GDM1 (cell line): ENCODE results near the gene MATK.

ENCODE experiments used
- DNase-seq: peaks from one replicate; lab custom pipeline; 2025; lab: John Stamatoyannopoulos, UW

Gene MATK

DNA sequence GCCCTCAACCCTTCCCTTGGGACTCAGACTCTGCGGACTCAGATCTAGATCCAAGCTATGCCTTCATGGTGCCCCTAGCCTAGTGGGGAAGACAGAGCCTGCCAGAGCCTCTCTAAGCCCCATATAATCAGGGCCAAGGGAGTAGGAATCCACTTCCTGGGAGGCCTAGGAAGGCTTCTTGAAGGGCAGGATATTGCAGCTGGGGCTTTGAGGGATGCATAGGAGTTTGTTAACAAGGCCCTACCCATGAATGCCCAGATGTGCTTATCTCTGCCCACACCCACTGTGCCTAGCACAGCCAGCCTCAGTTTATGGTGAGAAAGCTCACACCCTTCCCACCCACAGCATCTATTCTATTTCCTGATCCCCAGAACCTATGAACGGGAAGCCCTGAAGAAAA is 36.0 kb downstream of the MATK start:
- no peak for DNase-seq

DNA sequence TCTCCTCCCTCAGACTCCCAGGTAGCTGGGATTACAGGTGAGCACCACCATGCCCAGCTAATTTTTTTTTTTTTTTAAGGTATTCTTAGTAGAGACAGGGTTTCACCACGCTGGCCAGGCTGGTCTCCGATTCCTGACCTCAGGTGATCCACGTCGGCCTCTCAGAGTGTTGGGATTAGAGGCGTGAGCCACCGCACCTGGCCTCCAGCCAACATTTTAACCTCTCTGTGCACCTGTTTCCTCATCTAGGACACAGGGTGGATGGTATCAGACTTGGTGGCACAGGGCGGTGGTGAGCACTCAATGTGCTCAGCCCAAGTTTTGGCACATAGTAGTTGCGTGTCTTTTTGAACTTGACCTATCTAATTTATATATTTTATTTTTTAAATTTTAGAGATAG is 37.2 kb downstream of the MATK start:
- DNase-seq: no peak

DNA sequence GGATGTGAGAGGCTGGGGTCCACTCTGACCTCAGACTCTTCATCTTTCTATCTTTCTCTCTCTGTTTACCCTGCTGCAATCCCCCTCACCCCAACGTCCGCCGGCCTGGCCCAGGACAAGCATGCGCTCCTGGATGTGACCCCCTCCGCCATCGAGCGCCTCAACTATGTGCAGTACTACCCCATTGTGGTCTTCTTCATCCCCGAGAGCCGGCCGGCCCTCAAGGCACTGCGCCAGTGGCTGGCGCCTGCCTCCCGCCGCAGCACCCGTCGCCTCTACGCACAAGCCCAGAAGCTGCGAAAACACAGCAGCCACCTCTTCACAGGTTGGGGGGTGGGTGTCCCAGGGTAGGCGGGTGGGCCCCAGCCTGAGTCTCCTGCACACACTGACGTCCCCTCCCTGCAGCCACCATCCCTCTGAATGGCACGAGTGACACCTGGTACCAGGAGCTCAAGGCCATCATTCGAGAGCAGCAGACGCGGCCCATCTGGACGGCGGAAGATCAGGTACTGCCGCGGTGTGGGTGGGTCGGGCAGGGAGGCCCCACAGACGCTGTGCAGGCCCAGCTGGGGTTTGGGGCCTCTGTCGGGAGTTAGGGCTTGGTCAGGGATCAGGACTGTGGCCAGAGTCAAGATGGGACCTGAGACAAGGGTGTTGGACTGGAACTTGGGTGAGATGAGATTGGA is 39.7 kb downstream of the MATK start:
- DNase-seq: no peak

DNA sequence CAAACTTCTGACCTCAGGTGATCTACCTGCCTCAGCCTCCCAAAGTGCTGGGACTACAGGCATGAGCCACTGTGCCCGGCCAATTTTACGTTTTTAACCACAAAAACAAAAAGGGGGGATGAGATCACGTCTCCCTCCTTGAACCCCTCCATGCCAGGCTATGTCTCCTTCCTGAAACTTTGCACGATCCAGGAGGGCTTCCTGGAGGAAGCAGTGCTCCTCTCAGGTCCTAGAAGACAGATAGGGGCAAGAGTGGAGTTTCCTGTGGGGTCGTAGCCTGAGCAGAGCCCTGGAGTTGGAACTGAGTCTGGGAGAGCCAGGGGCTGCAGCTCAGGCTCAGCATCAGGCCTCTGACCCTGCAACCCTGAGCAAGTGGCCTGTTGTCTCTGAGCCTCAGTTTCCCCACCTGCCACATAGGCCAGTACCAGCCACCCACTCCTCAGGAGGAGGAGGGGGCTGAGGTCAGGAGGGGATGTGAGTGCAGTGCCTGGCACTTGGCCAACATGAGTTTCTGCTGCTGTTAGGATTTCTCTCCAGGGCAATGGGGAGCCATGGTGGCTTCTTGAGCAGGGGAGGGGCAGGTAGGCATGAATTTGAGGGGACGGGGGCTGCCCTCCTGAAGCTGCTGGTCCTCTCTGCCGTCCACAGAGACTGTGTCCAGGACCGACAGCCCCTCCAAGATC is 40.7 kb downstream of the MATK start:
- DNase-seq: no peak

DNA sequence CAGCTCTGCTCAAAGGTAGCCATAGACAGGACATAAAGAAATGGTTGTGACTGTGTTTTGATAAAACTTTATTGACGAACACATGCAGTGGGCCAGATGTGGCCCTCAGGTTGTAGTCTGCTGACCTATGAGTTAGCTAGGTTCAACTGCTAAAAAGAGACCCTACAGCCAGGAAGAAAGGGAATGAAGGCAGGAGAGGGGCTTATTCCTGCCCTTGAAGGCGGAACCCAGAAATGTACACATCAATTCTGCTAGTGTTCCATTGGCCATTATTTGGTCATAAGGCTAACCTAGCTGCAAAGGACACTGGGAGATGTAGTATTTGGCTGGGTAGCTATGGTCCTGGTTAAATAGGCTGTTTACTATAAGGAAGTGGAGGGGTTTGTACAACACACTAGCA is 42.7 kb downstream of the MATK start:
- DNase-seq: no peak

DNA sequence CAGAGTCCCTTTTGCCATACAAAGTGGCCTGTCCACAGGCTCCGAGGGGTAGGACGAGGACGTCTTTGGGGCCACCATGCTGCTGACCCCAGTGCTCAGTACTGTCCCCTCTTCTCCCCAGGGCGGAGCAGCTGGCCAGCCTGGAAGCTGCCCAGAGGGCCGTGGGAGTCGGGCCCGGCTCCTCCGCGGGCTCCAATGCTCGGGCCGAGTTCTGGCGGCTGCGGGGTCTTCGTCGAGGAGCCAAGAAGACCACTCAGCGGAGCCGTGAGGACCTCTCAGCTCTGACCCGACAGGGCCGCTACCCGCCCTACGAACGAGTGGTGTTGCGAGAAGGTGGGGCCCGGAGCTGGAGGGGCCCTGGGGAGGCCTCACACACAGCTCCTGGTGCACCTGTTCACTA is 45.8 kb downstream of the MATK start:
- DNase-seq: no peak

DNA sequence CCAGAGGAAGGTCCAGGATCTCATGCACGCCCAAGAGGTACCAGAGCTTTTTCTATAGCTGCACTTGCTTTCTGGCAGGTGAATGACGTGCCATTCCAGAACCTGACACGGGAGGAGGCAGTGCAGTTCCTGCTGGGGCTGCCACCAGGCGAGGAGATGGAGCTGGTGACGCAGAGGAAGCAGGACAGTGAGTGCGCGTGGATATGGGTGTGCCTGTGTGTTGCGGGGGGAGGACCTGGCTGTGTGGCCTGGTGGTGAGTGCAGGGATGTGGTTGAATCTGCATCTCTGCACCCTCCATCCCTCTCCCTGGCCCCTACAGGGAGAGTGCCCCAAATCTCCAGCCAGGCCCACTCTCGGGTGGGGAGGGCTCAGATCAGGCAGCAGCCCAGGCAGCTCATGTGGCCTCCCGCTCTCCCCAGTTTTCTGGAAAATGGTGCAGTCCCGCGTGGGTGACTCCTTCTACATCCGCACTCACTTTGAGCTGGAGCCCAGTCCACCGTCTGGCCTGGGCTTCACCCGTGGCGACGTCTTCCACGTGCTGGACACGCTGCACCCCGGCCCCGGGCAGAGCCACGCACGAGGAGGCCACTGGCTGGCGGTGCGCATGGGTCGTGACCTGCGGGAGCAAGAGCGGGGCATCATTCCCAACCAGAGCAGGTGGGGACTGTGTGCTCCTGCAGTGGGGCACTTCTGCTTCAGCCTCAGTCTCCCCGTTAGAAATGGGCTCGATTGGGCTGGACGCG is 47.5 kb downstream of the MATK start:
- DNase-seq: no peak

DNA sequence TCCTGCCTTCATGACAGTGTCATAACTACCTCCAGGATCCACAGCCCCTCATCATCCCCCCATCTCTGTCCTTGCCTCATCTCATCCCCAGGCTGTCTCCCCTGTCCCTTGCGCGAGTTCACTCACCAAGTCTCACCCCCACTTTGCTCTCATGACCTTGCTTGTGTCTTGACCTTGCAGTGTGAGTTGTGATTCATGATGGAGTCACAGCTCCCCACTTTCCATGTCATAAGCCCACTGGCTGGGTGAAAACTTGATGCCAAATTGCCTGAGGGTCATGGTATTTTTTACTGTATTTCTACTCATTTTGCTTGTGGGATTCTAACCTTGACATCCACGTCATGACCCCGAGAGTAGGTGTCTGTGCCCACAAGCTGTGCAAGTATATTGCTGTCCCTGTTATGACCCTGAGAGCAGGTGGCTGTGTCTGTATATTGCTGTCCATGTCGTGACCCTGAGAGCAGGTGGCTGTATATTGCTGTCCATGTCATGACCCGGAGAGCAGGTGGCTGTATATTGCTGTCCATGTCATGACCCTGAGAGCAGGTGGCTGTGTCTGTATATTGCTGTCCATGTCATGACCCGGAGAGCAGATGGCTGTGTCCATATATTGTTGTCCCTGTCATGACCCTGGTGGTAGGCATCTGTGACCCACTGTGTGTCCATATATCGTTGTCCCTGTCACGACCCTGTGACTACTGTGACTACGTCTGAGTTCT is 48.5 kb downstream of the MATK start:
- no peak for DNase-seq

DNA sequence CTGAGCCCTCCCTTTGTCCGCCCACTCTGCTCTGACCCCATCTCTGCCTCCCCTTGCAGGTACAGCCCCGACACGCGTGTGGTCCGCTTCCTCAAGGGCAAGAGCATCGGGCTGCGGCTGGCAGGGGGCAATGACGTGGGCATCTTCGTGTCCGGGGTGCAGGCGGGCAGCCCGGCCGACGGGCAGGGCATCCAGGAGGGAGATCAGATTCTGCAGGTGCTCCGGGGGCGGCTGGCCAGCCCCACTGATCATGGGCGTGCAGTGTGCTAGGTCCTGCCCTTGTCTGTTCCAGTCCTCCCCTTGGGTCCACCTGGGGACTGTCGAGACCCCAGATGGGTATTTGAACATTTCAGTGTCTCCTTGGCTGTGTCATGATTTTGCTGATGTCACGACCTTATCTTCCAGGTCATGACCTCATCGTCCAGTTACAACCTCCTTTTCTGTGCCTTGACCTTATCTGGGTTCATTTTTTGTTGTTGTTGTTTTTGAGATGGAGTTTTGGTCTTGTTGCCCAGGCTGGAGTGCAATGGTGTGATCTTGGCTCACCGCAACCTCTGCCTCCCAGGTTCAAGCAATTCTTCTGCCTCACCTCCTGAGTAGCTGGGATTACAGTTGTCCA is 50.0 kb downstream of the MATK start:
- no peak for DNase-seq

DNA sequence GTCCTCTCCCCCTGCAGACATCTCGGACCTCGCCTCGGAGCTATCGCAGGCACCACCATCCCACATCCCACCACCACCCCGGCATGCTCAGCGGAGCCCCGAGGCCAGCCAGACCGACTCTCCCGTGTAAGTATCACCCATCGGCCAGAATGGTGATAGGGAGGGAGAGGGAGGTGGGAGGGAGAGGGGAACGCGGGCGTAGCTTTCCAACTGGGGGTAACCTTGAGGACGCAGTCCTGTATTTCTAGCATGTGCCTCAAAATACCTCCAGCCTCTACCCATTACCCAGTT is 51.9 kb downstream of the MATK start:
- DNase-seq: no peak

DNA sequence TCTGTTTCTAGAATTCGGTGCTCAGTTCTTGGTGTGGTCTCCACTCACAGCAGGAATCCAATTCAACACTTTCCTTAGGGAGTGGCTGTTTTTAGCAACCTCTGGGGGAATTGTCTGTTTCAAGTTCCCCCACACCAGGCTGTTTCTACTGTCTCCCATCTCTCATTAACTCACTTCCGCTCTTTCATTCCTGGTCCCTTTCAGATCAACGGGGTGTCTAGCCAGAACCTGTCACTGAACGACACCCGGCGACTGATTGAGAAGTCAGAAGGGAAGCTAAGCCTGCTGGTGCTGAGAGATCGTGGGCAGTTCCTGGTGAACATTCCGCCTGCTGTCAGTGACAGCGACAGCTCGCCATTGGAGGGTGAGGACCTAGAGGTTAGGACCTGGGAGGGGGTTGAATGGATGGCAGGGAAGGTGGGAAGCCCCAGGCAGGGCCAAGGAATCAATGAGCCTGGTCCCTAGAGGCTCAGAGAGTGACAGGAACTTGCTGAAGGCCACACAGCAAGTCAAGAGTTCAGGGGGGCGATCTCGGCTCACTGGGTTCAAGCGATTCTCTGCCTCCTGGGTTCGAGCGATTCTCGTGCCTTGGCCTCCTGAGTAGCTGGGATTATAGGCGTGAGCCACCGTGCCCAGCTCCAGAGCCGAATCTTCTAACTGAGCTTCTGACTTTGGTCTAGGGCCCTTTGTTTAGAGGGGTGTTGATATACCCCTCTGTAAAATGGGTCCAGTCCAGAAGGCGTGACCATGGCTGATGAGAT is 52.5 kb downstream of the MATK start:
- no peak for DNase-seq

DNA sequence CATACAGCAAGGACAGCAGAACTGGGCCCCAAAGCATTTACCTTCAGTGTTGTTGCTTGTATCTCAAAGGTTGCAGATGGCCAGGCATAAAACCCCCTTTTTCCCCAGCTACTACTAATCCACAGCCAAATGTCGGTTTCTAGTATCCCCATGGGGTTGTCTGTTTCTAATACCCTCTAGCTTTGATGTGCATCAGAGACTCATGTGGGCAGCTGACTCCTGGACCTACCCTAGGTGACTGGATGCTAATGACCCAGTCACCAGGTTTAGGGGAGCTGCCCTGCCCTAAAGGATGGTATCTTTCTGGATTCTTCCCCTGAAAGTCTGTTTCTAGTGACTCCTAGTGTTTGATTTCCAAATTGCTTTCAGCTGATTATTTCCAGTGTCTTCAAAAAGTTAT is 54.1 kb downstream of the MATK start:
- no peak for DNase-seq

DNA sequence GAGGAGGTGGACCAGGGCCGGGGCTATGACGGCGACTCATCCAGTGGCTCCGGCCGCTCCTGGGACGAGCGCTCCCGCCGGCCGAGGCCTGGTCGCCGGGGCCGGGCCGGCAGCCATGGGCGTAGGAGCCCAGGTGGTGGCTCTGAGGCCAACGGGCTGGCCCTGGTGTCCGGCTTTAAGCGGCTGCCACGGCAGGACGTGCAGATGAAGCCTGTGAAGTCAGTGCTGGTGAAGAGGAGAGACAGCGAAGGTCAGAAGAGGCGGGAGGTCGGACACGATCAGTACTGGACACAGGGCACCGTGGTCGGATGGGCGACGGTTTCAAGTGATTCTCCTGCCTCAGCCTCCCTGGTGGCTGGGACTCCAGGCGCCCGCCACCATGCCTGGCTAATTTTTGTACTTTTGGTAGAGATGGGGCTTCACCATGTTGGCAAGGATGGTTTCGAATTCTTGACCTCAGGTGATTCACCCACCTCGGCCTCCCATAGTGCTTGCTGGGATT is 55.7 kb downstream of the MATK start:
- DNase-seq: no peak
